NCI-H446 treated with DMSO at 0.1 percent for 48 hours (cell line): ENCODE results near the gene CXCL12.

Source experiments
- DNase-seq: peaks from one replicate; lab custom pipeline; 2025; lab: John Stamatoyannopoulos, UW

The CXCL12 gene

DNA sequence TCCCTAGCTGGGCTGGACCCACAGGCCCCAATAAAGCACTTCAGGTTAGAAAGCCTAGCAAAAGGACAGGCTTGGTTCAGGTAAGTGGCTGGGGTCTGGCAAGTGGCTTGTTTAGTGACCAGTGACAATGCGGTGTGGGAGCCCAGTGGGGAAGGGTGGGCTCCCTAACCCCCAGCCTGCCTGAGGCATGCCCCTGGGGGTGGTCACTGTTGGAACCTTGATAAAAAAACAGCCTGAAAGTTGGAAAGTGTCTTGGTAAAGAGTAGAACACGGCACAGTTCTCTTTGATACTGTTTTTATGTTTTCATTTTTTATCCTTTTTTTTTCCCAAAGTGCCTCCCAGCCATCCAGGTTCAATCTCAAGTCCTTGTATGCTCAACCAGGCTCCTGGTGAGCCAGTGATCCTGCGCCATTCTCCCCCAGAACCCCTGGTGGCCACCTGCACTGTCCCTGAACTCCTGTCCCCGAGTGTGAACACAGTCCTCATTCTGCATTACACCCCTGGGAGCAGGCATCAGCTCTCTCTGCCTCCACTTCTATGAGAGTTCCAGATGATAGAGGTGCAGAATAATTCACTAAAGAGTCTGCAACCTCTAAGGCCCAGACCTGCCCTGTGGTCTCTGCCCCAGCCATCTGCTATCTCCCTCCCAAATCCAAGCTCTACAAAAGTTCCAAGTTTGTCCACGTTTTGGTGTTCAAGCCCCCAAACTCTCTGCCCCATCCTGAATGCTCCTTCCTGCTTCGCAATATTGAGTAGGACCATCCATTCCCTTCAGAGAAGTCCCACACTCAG, 15.0 kb upstream of the CXCL12 start:
- no peak for DNase-seq

DNA sequence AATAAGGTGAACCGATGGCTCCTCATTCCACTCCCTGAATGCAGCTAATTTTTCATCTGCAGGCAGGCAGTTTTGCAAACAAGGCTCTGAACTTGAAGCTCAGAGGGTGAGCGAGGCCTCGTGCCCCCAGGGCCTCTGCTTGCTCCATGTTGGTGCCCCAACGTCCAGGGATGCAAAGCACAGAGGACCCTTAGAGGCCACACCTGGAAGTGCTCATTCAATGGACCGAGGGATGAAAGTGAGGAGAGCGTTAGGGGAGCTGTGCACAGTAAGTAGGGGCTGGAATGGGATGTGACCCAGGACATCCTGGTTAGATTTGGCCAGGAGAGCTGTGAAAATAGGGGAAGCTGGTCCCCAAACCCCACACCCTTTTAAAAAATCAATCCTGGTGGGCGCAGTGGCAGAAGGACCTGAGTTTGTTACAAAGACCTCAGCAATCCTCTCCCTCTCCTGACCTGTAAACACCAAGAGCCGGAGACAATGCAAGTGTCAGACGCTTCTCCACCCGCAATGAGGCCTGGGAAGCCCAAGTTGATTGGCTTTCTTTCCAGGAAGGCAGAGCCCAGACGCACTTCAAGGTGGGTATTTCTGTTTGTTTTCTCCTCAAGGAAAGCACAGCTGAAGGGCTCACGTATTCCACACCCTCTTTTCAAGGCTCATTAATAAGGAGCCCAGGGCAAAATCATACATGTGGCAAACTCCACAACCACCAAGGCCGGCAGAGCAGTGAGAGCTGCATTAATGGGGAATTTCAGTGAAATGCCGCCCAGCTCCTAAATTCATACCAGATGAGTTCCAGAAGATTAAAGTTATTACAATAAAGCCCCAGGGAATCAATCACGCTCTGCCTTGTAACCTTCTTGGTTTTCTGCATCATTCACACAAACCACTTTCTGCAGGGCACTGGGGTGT, 14.1 kb upstream of the CXCL12 start:
- DNase-seq: no peak

DNA sequence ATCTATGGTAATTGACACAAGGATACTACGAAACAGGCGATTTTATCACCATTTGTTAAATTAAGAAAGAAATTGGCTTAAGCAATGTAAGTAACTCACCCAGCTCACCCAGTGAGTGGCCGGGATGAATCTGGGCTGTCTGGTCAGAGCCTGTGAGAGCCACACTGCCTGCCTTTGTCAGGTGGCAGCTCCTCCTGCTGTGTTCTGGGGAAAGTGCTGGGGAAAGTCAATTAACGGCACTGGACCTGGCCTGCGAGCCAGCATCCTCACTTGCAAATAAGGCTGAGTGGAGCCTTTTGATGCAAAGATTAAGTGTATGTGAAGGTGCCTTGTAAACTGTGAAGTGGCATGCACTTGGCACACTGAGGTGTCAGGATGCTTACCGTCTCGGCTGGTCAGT, 13.4 kb upstream of the CXCL12 start:
- no peak for DNase-seq

DNA sequence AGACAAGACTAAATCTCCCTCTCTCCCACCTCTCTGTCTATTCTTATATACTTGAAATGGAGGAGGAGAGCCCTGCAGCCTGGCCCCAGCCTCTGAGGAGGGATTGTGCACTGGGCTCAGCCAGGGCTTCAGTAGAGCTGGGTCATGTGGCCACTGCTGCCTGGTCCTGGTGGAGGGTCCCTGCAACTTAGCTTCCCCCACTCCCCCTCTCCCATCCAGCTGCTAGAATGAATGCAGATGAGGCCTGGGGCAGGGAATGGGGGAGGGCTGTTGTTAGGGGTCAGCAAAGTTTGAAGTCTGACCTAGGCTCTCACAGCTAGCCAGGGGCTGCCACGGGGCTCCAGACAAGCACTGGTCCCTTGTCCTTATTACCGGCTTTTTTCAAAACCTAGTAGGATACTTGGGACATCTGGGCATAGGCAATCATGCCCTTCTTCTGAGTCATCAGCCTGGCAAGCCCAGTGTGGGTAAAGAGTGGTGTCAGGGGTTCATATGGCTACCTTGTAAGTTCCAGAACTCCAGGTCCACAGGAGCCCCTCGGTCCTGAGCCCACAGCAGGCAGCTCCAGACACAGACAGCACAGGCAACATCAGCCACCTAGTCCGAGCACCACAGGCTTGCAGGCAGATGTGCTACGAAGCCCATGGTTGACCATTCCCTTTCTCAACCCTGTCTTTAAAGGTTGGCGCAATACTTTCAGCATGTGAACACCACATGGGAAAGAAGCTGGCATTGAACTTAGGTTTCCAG, 12.8 kb upstream of the CXCL12 start:
- no peak for DNase-seq

DNA sequence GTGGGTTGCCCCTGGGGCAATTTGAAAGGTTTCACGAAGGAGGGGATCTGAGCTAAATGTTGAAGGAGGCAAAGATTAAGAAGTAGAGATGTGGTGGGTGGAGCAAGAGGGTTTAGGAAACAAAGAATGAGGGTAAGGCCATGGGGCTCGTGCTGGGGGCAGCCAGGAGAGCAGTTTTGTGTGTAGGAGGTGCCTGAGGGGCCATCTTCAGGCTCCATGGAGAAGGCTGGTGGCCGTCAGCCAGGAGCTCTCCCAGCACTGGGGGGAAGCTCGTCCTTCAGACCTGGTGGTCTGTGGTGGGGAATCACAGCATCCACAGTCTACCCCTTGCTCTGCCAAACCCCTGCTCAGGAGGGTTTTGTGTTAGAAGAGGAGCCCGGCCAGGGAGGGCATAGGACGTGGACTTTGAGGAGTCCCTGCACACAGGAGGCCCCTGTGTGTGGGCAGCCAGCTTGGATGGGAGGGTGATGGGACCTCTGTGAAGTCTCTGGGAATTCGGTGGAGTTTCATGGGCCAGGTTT, 11.8 kb upstream of the CXCL12 start:
- DNase-seq: no peak

DNA sequence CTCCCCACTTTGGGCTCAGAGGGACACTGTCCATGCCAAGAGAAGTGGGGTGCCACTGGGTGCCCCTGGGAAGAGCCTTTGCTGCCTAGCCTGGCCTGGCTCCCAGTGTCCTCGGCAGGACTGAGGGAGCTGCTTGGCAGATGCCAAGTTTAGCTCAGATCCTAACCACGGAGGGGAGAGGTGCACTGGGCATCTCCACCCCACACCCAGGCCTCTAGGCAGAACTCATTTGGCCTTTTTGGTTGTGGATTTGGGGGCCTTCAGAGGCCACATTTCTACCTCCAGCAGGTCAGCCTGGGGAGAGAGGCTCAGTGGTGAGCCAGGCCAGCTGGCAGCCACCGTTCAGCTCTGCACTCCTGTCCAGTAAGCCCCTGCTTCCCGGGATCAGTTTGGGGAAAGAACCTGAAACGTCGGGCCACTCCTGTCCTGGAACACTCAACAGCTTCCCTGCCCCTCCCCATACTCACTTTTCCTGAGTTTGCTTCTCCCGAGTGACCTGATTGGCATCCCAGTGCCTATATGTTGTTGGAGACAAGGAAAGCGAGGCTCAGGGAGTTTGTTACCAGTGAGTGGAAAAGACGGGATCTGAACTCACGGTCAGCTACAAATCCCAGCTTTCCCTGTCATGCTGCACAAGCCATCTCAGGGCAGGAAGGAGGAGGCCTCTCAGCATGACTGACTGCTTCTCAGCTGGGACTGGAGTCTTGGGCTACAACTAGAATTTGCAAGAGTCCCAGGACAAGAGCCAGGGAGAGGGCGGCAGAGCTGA, 11.2 kb upstream of the CXCL12 start:
- DNase-seq: no peak

DNA sequence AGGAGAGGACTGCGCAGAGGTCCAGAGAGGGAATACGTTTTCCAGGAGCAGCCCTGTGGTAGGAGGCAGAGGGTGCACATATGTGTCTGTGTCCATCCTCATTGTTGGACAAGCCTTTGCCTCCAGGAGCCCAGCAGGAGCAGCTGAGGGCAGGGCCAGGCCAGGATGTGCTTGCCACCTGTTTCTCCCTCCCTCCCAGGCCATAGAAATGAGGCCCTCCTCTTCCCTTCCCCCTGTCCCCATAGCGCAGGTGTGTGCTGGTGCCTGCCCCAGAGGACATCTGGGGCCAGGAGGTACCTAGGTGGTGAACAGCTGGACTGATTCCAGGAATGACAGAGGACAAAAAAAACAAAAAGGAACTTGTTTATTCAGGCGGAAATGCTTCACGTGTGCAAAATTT, 10.5 kb upstream of the CXCL12 start:
- no peak for DNase-seq

DNA sequence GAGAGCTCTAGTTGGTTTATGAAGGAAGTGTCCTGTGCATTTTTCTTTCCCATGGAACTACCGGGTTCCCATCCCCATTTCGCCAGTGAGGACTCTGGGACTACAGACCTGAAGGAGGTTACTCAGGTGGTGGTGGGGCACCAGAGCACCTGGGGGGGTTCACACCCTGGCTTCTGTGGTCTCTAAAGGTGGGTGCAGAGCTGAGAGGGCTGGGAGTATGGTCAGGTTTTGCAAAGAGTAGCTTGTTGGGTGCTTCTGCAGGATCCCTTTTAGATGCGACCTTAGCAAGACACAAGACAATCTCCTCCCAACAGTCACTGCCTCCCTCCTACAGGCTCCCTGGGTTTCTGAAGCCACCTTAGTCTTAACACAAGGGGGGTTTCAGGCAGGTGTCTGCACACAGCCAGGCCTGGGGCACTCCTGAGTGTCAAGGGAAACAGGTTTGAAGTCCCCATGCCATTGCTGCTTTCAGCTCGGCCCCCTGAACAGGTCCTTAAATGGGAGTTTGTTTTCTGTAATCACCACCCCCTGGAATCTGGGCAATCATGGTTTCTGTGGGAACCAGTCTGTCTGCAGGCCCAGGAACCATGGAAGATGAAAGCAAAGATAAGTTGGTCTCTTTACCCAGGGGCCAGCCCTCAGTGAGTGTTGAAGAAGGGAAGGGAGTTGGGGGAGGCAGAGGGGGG, 9.9 kb upstream of the CXCL12 start:
- DNase-seq: no peak

DNA sequence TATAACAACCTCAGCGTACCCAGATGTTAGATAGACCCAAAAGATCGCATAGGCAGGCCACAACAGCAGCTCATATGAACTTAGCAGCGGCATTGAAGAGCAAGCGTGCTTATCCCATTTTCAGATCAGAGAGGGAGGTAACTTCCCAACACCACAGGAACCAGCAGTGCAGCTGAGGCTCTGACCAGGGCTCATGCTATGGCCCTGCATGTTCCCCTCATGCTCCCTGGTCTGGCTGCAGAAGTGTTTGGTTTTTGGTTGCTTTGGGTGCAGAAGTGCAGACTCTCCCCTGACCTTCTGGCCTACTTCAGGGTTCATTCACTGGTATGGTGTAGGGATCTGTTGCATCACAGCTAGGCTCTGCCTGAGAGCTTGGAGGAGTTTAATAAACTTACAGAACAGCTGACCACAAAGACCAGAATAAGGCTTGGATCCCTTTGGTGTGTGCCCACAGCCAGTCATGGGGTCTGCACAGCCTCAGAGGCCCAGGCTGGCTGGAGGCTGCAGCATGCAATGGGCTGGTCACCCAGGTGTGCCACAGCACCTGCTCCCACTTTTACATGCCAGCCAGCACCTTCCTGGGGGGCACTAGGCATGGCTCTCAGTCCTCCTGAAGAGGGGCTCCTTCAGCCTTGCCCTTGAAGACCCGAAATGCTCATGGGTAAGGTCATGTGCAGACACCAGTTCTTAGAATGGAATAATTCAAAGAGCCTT, 9.1 kb upstream of the CXCL12 start:
- no peak for DNase-seq

DNA sequence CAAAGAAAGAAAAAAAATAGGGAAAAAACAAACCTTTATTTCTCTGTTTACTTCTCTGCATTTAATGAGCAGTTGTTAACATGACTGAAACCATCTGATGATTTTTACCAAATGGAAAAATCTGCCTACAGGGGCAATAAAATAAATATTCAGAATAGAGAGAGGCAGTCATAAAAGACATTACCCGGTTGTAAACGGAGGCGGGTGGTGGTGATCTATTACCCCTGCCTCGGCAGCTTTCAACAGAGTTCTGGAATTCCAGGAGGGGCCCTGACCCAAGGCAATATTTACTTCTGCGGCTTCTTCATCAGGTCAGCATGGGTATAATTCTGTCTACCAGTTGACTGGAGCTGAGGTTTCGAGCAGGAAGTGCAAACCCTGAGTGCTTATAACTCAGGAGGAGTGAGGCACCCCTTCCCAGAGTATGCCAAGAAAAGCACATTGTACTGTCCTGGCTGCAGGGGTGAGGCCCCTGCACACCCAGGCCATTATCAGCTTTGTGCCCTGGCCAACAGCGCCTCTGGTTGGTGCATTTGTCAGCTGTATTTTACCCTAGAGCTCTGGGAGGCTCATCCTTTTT, 8.2 kb upstream of the CXCL12 start:
- DNase-seq: no peak

DNA sequence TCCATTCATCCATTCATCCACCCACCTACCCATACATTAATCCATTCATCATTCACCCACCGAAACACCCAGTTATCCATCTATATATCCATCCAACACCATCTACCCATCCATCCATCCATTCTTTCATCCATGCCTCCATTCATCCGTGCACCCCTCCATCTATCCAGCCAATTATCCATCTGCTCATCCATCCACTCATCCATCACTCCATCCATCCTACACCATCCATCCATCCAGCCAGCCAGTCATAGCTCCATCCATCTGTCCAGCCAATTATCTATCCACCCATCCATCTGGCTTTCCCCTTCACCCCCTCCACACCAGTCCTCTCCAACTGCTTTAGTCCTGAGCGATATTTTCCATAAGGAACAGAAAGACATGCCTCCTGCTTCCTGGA, 7.5 kb upstream of the CXCL12 start:
- no peak for DNase-seq

DNA sequence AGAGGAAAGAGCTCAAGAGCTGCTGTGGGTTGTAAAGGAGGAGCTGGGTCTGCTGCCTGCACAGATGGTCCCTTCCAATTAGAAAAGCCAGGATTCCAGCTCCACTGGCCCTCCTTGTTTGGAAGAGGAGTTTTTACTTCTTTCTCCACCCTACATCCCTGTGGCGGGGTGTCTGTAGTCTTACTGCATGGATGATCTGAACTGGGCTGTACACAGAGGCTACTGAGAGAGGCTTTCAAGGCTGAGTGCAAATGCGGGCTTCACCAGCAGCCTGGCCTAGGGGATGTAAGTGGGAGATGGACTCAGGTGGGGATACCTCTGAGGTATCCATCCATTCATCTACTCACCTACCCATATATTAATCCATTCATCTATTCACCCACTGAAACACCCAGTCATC, 7.1 kb upstream of the CXCL12 start:
- DNase-seq: no peak

DNA sequence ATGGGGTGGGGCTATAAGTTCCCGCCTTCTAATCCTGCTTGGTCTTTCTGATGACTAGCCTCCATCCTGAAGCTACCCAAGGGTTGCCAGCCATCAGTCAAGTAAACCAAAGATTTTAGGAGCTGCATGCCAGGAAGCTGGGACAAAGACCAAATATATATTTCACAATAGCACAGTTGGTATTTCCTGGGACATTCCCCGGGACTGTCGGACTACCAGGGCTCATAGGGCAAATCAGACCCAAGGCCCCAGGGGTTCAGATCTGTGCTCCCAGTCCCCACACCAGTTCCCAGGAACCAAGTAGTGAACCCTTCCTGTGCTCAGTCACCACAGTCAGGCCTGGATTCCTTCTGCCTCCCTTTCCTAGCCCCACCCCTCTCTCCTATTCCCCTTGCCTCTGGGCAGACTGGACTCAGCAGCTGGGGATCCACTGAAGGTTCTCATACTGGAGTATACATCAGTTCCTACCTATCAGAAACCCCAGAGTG, 5.7 kb upstream of the CXCL12 start:
- DNase-seq: no peak

DNA sequence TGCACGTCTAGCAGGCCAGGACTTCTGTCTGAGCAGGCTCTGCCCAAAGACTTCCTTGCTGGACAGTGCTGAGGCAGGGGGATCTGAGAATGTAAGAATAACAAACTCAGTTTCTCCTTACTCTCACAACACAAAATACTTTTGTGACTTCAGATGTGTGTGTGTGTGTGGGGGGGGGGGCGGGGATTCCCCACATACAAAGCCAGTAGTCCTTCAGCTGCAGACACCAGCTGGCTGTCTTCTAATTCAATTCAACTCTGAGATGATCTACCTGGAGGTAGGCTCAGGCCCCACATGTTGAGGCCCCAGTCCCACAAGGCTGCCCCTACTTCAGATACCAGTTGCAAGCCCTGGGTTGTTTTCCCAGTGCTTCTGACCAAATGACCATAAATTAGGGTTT, 4.7 kb upstream of the CXCL12 start:
- no peak for DNase-seq

DNA sequence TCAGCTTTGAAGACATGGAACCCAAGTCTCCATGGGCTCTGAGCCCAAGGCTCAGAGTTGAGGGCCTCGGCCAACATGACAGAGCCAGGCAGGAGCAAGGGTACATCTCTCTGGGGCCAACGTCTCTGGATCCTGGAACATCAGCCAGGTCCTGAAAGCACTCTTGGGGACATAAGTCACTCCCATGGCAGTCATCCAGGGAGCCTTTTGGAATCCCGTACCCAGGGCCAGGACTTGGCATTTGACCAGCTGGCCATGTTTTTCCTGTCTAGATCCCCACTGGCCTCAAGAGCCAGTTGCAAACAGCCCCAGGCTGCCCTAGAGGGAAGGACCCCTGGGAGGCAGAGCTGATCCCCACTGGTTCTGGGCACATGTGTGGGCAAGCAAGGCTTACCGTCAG, 4.3 kb upstream of the CXCL12 start:
- peak; percentile 68 for DNase-seq

DNA sequence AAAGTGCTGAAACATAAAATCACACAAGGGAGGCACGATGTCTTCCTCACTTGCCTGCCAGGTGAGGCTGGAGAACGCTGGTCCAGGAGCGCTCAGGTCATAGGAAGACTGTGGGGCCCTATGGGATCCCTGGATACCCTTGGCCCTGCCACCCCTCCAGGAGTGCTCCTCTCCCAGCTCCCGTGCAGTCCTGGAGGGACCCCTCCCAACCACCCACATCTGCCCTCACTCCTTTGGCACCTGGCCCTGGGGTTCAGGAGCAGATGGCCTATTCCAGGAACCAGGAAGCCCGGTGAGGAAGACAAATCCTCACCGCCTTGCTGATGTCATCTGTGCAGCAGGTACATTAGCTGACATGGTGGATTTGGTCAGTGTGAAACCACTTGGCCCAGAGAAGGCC, 3.7 kb upstream of the CXCL12 start:
- DNase-seq: no peak

DNA sequence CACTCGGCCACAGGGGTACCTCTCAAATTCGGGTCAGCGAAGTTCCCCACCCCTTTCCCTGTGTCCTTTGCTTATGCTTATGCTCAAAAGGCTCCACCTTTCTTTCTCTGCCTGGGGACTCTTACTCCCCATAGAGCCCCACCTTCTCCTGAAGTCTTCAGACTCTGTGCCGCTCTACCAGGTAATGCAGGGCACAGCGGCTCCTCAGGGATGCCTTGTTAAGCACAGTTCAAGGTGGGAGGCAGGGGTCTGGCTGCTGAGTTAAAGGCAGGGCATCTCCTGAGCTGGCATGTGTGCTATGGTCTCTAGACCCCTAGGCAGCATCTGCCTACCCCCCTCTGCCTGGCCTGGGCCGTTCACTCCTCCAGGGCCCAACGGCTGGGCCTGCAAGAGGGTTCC, 3.0 kb upstream of the CXCL12 start:
- no peak for DNase-seq

DNA sequence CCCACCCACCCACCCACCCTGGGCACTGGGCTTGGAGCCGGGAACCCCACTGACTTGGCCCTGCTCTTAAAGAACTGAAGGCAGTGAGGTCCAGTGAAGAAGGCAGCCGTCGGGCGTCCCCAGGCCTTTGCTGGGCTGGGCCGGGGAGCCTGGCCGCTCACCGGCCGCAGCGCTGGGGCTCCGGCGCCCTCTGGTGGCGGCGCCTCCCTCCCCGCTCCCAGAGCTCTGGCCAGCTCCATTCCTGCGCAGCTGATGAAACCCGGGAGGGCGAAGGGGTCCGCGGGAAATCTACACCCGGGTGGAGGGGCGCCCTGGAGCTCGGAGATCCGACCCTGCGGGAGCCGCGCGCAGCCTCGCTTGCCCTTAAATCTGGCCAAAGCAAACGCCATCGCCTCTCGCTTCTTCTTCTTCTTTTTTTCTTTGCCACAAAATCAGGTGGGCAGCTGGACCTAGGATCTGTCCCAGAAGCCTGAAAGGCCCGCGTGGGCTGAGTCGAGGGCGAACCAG, 1.7 kb upstream of the CXCL12 start:
- no peak for DNase-seq

DNA sequence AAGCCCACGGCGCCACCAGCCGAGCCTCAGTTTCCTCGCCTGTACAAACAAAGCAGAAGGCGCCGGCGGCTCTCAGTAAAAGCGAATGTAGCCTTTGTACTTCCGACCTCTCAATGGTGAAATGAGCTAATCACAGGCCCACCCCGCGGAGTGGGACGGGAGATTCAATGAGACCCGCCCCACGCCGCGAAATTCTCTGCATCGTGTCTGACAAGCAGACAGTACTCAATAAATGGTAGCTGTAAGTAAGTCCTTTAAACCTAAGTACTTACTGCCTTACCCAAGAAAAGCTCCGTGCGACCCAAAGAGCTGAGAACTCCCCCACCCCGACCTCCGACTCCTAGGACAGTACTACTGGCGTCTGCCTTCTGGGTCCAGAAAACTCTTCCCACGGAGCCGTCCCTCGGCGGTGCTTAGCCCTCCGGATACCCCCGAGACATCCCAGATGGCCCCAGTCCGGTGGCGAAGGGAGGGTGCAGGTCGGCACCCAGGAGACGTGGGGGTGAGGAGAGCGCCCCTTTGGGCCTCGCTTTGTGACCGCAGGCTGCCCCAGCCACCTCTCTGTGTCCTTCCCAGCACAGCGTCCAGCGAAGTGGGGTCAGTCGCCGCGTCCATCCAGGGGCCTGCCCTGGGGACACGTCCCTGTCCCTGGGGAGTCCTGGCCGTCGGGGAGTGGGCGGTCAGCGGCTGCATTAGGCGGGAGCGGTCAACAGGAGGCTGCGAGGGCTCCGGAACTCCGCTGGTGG, 972 bp upstream of the CXCL12 start:
- DNase-seq: no peak
